GM23248 (cell line): ENCODE results near the gene MAGEA9B.
"Not testable (repeated sequence)": the region's sequence is repeated elsewhere in the genome, so short reads cannot be mapped to it uniquely, and the experiment has no call there.

Experiments
- EZH2 ChIP-seq: fragments of 200-600 bp; sonication (generic); IDR thresholded peaks from 2 replicates; pipeline ENCODE4 v1.6.1; 2018; ENCODE audit warnings: antibody characterized with exemption, mild to moderate bottlenecking; ENCODE audit not compliant: insufficient read depth, poor library complexity, severe bottlenecking
- EZH2phosphoT487 ChIP-seq: fragments of 200-600 bp; sonication (generic); IDR thresholded peaks from 2 replicates; pipeline ENCODE4 v1.6.1; 2018; ENCODE audit warnings: antibody characterized with exemption, moderate library complexity, mild to moderate bottlenecking, low read depth; ENCODE audit not compliant: insufficient read depth

DNA sequence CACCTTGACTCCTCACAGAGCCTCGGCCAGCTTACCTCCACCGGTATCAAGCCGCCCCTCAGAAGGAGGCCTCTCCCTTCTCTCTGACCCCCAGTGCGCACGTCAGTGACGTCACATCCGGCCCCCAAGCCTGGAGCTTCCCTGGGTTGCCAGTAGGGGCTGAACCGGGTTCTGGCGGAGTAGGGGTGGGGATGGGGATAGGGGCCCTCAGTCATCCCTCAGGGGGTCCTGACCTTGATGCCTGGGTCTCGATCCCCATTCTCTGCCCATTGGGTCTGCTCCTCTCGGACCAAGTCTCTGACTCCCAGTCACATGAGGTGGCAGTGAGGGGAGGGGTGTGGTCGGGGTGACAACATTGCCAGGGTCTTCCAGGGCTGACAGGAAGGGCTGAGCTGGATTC, at the start of gene MAGEA9B:
- not testable (repeated sequence) for TF ChIP-seq EZH2, EZH2phosphoT487
